RWPE2 (cell line): ENCODE measurements around the gene NKX1-1.

Experiments used
- ATAC-seq: fragments of 200-7000 bp; cut with Tn5 transposase; 3 replicates; pipeline ENCODE4 v1.9.1; 2021; ENCODE audit warnings: low read depth
- DNase-seq: peaks from one replicate; pipeline ENCODE4 v3.0.0-alpha.2; 2020; ENCODE audit warnings: low spot score
- H3K27ac ChIP-seq: fragments of 450-650 bp; 2 replicates; pipeline ENCODE4 v1.5.1; 2017; ENCODE audit warnings: mild to moderate bottlenecking; ENCODE audit not compliant: poor library complexity, severe bottlenecking
- H3K27me3 ChIP-seq: fragments of 250-450 bp; sonication (Bioruptor Pico); 2 replicates; pipeline ENCODE4 v1.5.1; 2021; ENCODE audit warnings: mild to moderate bottlenecking, moderate library complexity; ENCODE audit not compliant: insufficient read depth, poor library complexity, severe bottlenecking
- H3K36me3 ChIP-seq: fragments of 250-450 bp; sonication (Bioruptor Pico); 2 replicates; pipeline ENCODE4 v1.5.1; 2020; ENCODE audit warnings: low read depth, mild to moderate bottlenecking, moderate library complexity
- H3K4me1 ChIP-seq: fragments of 250-450 bp; sonication (Bioruptor Pico); 2 replicates; pipeline ENCODE4 v1.5.1; 2021; ENCODE audit warnings: mild to moderate bottlenecking, moderate library complexity; ENCODE audit not compliant: insufficient read depth, poor library complexity, severe bottlenecking
- H3K4me3 ChIP-seq: fragments of 250-450 bp; sonication (Bioruptor Pico); 2 replicates; pipeline ENCODE4 v1.5.1; 2021; ENCODE audit warnings: mild to moderate bottlenecking, moderate library complexity; ENCODE audit not compliant: severe bottlenecking
- H3K9me3 ChIP-seq: fragments of 250-450 bp; sonication (Bioruptor Pico); 2 replicates; pipeline ENCODE4 v1.5.1; 2021; ENCODE audit warnings: mild to moderate bottlenecking, moderate library complexity; ENCODE audit not compliant: severe bottlenecking
- TF ChIP-seq, protein P1 (sequence below): fragments of 450-650 bp; IDR thresholded peaks from one replicate; pipeline ENCODE4 v1.5.1; 2017; ENCODE audit warnings: mild to moderate bottlenecking, moderate library complexity; ENCODE audit not compliant: poor library complexity, severe bottlenecking

Gene NKX1-1

DNA sequence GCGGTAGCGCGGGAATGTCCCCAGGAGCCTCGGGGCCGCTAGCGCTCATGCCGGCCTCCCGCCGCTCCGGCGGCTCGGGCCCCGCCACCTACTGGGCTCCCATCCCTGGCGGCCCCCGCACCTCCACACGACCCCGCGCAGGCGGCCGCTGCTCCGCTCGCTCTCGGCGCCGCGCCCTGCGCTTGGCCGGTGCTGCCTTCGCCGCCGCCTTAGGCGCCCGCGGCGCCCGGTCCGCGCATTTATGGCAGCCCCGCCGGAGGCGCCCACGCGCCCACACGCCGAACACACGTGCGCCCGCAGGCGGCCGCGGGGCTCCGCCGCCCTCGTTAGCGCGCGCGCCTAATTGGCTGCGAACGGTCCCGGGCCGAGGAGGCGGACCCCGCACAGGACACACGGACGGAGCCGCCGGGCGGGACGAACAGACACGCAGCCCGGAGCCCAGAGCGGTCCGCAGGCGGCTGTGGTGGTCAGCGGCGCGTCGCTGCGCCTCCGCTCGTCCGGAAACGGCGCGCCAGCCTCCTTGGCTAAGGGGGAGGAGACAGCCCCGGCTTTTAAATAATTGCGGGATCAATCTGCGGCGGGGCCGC is at the start of gene NKX1-1:
Gene NKX1-1 (minus strand): TSS at position 49 of the 587 bp plus-strand sequence. CDS start 0 bp downstream, at position 49.
- DNase-seq (peak; percentile 41), ATAC-seq (no peak)
- H3K36me3 ChIP-seq: no peaks in the 10 kb centered on the region
- H3K27ac ChIP-seq: no peak within 1 kb of the TSS
- no peak within 1 kb of the TSS for H3K4me3 ChIP-seq
- H3K4me1 ChIP-seq: no peaks in the 10 kb centered on the region
- peaks cover 91% of the 10 kb centered on the region for H3K27me3 ChIP-seq
- H3K9me3 ChIP-seq: no peaks in the 10 kb centered on the region
- TF ChIP-seq, protein P1, sequence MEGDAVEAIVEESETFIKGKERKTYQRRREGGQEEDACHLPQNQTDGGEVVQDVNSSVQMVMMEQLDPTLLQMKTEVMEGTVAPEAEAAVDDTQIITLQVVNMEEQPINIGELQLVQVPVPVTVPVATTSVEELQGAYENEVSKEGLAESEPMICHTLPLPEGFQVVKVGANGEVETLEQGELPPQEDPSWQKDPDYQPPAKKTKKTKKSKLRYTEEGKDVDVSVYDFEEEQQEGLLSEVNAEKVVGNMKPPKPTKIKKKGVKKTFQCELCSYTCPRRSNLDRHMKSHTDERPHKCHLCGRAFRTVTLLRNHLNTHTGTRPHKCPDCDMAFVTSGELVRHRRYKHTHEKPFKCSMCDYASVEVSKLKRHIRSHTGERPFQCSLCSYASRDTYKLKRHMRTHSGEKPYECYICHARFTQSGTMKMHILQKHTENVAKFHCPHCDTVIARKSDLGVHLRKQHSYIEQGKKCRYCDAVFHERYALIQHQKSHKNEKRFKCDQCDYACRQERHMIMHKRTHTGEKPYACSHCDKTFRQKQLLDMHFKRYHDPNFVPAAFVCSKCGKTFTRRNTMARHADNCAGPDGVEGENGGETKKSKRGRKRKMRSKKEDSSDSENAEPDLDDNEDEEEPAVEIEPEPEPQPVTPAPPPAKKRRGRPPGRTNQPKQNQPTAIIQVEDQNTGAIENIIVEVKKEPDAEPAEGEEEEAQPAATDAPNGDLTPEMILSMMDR: no peak

- Histone ChIP-seq H3K4me3 (no peak overlapping the region), H3K9me3 (no peaks in the 10 kb centered on the region), H3K4me1 (no peaks in the 10 kb centered on the region), H3K27me3 (peaks cover 6% of the 10 kb centered on the region), H3K36me3 (no peaks in the 10 kb centered on the region), H3K27ac (no peak overlapping the region)
- DNase-seq: no peak
- ATAC-seq: no peak
- TF ChIP-seq, protein P1: no peak
Observed at GRCh38 chr4:1453731-1454130, 47.5 kb upstream of the NKX1-1 start.

GRCh38 chr4:1452431-1453051 is 46.3 kb upstream of the NKX1-1 start:
- H3K9me3 ChIP-seq: no peaks in the 10 kb centered on the region
- H3K4me3 ChIP-seq: no peak overlapping the region
- TF ChIP-seq, protein P1: no peak
- no peak for DNase-seq
- no peaks in the 10 kb centered on the region for H3K4me1 ChIP-seq
- H3K27ac ChIP-seq: no peak overlapping the region
- H3K36me3 ChIP-seq: no peaks in the 10 kb centered on the region
- no peaks in the 10 kb centered on the region for H3K27me3 ChIP-seq
- no peak for ATAC-seq

- Histone ChIP-seq H3K27ac (no peak overlapping the region), H3K36me3 (no peaks in the 10 kb centered on the region), H3K9me3 (no peaks in the 10 kb centered on the region), H3K4me3 (no peak overlapping the region), H3K27me3 (no peaks in the 10 kb centered on the region), H3K4me1 (no peaks in the 10 kb centered on the region)
- no peak for DNase-seq
- TF ChIP-seq, protein P1: no peak
- ATAC-seq: no peak
Observed at GRCh38 chr4:1451752-1452122, 45.5 kb upstream of the NKX1-1 start.

DNA sequence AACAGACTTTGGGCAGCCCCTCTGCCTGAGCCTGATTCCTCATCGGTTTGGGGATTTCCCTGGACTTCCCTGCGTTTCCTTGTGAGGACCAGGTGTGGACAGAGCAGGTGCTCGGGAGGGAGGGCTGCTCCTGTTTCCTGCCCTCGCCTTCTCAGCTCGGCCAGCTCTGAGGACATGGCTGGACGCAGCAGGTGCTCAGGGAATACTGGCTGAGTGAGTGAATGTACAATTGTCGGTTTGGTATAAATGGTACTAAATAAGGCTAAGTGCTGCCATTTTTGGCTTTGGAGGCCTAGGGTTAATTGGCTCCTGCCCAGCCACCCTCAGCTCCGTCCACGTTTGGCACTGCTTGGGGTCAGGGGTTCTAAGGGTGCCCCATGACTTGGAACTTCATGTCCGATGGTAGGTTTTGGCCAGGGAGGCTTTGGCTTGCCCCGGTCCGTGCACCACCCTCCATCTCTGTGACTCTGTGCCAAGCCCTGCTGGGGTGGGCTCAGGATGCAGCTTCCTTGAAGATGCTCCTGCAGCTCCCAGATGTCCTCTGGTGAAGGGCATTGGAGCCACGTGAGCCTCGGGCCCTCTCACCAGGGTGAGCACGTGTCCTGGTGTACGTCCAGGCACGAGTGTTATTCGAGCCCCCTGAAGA is 45.0 kb upstream of the NKX1-1 start:
- ATAC-seq (no peak), DNase-seq (no peak)

More for the DNA sequence above, 45.0 kb upstream of the NKX1-1 start:
- TF ChIP-seq, protein P1: no peak
- no peak overlapping the region for H3K4me3 ChIP-seq
- H3K36me3 ChIP-seq: no peaks in the 10 kb centered on the region
- no peaks in the 10 kb centered on the region for H3K4me1 ChIP-seq
- no peak overlapping the region for H3K27ac ChIP-seq
- H3K9me3 ChIP-seq: no peaks in the 10 kb centered on the region
- H3K27me3 ChIP-seq: no peaks in the 10 kb centered on the region
